Measurements from ENCODE around the gene CBX5.

GRCh38 chr12:54304187-54304810 lies 24.4 kb upstream of the CBX5 start:
- TF ChIP-seq CTCF (IDR thresholded peaks at IDR 0.05), result no peak
- TF ChIP-seq POLR2A (IDR thresholded peaks at IDR 0.05), result no peak

Data from ovary (tissue), 3 donors.